B cell (primary cell): ENCODE measurements around the gene CGB8.
"Not testable (repeated sequence)": the region's sequence is repeated elsewhere in the genome, so short reads cannot be mapped to it uniquely, and the experiment has no call there.

Experiments
- CTCF ChIP-seq: fragments of 200-600 bp; IDR thresholded peaks from one replicate; pipeline ENCODE4 v1.8.0; 2022; ENCODE audit warnings: antibody characterized with exemption, mild to moderate bottlenecking
- EZH2 ChIP-seq: IDR thresholded peaks from 2 replicates; pipeline ENCODE4 v1.6.1; 2012; ENCODE audit warnings: borderline replicate concordance, low read depth, mild to moderate bottlenecking, moderate library complexity, low read length; ENCODE audit not compliant: insufficient read depth, poor library complexity, severe bottlenecking

GRCh38 chr19:49030323-49030722, 18.6 kb downstream of the CGB8 start:
- TF ChIP-seq CTCF, EZH2: not testable (repeated sequence)
